ENCODE results near the gene PGAP1.
"Not testable (repeated sequence)": the region's sequence is repeated elsewhere in the genome, so short reads cannot be mapped to it uniquely, and the experiment has no call there.

The PGAP1 gene

GRCh38 chr2:196915507-196916189 lies 10.9 kb downstream of the PGAP1 start:
- Histone ChIP-seq H3K27ac (replicated peaks; ENCODE audit: low read length) (no peak overlapping the region), H3K36me3 (replicated peaks in 1 of 2; ENCODE audit: control insufficient read depth in 2 of 2, insufficient read depth in 2 of 2, low read length in 2 of 2) (peaks cover 25 to 91% of the 10 kb centered on the region in 2 donors), H3K4me1 (ENCODE audit: control insufficient read depth in 2 of 2, insufficient read depth in 1 of 2, low read depth in 1 of 2, low read length in 2 of 2) (no peaks in the 10 kb centered on the region), H3K18ac (ENCODE audit: low read length) (no peak overlapping the region), H2AFZ (ENCODE audit: low read length) (no peak overlapping the region), H3K9ac (ENCODE audit: low read depth, low read length, poor library complexity) (no peak overlapping the region), H2BK15ac (ENCODE audit: low read length) (no peak overlapping the region), H4K8ac (ENCODE audit: low read depth, low read length) (no peak overlapping the region), H2BK5ac (ENCODE audit: low read length) (no peak overlapping the region), H3K79me1 (ENCODE audit: low read depth, low read length) (no peaks in the 10 kb centered on the region), H3K4ac (ENCODE audit: low read length) (no peak overlapping the region), H3K4me2 (ENCODE audit: insufficient read depth, low read length, poor library complexity, severe bottlenecking) (no peak overlapping the region), H3K9me3 (replicated peaks in 1 of 2; ENCODE audit: control insufficient read depth in 2 of 2, insufficient read depth in 1 of 2, low read depth in 1 of 2, low read length in 2 of 2) (peaks cover 0 to 28% of the 10 kb centered on the region in 2 donors), H2BK12ac (ENCODE audit: low read length) (no peak overlapping the region), H3K27me3 (ENCODE audit: control insufficient read depth in 3 of 3, insufficient read depth in 3 of 3, low read depth in 1 of 3, low read length in 3 of 3) (no peaks in the 10 kb centered on the region), H3K14ac (ENCODE audit: low read length) (no peak overlapping the region), H2BK120ac (ENCODE audit: low read depth, low read length) (no peak overlapping the region), H3K4me3 (ENCODE audit: low read length in 2 of 2) (no peak overlapping the region), H3K23ac (ENCODE audit: low read depth, low read length, poor library complexity) (no peak overlapping the region), H2AK5ac (ENCODE audit: low read depth, low read length) (no peak overlapping the region), H4K91ac (ENCODE audit: low read depth, low read length, poor library complexity) (no peak overlapping the region)
- no peak for DNase-seq (ENCODE audit: low spot score)
- WGBS, 2 donors (ENCODE audit: extremely low coverage in 2 of 2, insufficient read length in 2 of 2, insufficient replicate concordance in 1 of 2): no CpG with 5 or more reads among the region's 3 CpGs

GRCh38 chr2:196914867-196915460 lies 11.5 kb downstream of the PGAP1 start:
- no peak overlapping the region for H4K91ac ChIP-seq (ENCODE audit: low read depth, low read length, poor library complexity)
- H2BK120ac ChIP-seq (ENCODE audit: low read depth, low read length): no peak overlapping the region
- H3K14ac ChIP-seq (ENCODE audit: low read length): no peak overlapping the region
- no peak overlapping the region for H3K4ac ChIP-seq (ENCODE audit: low read length)
- no peak overlapping the region for H2BK5ac ChIP-seq (ENCODE audit: low read length)
- H3K23ac ChIP-seq (ENCODE audit: low read depth, low read length, poor library complexity): no peak overlapping the region
- H2AK5ac ChIP-seq (ENCODE audit: low read depth, low read length): no peak overlapping the region
- H3K79me1 ChIP-seq (ENCODE audit: low read depth, low read length): no peaks in the 10 kb centered on the region
- H3K36me3 ChIP-seq (replicated peaks in 1 of 2; ENCODE audit: control insufficient read depth in 2 of 2, insufficient read depth in 2 of 2, low read length in 2 of 2): peaks cover 25 to 85% of the 10 kb centered on the region in 2 donors
- H3K4me2 ChIP-seq (ENCODE audit: insufficient read depth, low read length, poor library complexity, severe bottlenecking): no peak overlapping the region
- peaks cover 0 to 28% of the 10 kb centered on the region in 2 donors for H3K9me3 ChIP-seq (replicated peaks in 1 of 2; ENCODE audit: control insufficient read depth in 2 of 2, insufficient read depth in 1 of 2, low read depth in 1 of 2, low read length in 2 of 2)
- H3K18ac ChIP-seq (ENCODE audit: low read length): no peak overlapping the region
- WGBS, 2 donors (ENCODE audit: extremely low coverage in 2 of 2, insufficient read length in 2 of 2, insufficient replicate concordance in 1 of 2): no CpG with 5 or more reads among the region's 4 CpGs
- DNase-seq (ENCODE audit: low spot score): no peak
- no peaks in the 10 kb centered on the region for H3K4me1 ChIP-seq (ENCODE audit: control insufficient read depth in 2 of 2, insufficient read depth in 1 of 2, low read depth in 1 of 2, low read length in 2 of 2)
- no peak overlapping the region for H3K9ac ChIP-seq (ENCODE audit: low read depth, low read length, poor library complexity)
- no peak overlapping the region for H3K4me3 ChIP-seq (ENCODE audit: low read length in 2 of 2)
- no peak overlapping the region for H3K27ac ChIP-seq (replicated peaks; ENCODE audit: low read length)
- no peak overlapping the region for H2AFZ ChIP-seq (ENCODE audit: low read length)
- no peaks in the 10 kb centered on the region for H3K27me3 ChIP-seq (ENCODE audit: control insufficient read depth in 3 of 3, insufficient read depth in 3 of 3, low read depth in 1 of 3, low read length in 3 of 3)
- H4K8ac ChIP-seq (ENCODE audit: low read depth, low read length): no peak overlapping the region
- no peak overlapping the region for H2BK12ac ChIP-seq (ENCODE audit: low read length)
- no peak overlapping the region for H2BK15ac ChIP-seq (ENCODE audit: low read length)

- H4K91ac ChIP-seq (ENCODE audit: low read depth, low read length, poor library complexity): no peak overlapping the region
- no peak overlapping the region for H2AFZ ChIP-seq (ENCODE audit: low read length)
- no peaks in the 10 kb centered on the region for H3K79me1 ChIP-seq (ENCODE audit: low read depth, low read length)
- H2BK120ac ChIP-seq (ENCODE audit: low read depth, low read length): no peak overlapping the region
- H3K36me3 ChIP-seq (replicated peaks in 1 of 2; ENCODE audit: control insufficient read depth in 2 of 2, insufficient read depth in 2 of 2, low read length in 2 of 2): peaks cover 24 to 73% of the 10 kb centered on the region in 2 donors
- no peak overlapping the region for H3K4me2 ChIP-seq (ENCODE audit: insufficient read depth, low read length, poor library complexity, severe bottlenecking)
- no peak overlapping the region for H2BK5ac ChIP-seq (ENCODE audit: low read length)
- H3K4me1 ChIP-seq (ENCODE audit: control insufficient read depth in 2 of 2, insufficient read depth in 1 of 2, low read depth in 1 of 2, low read length in 2 of 2): no peaks in the 10 kb centered on the region
- no peak overlapping the region for H3K27ac ChIP-seq (replicated peaks; ENCODE audit: low read length)
- H3K4ac ChIP-seq (ENCODE audit: low read length): no peak overlapping the region
- no peak overlapping the region for H3K4me3 ChIP-seq (ENCODE audit: low read length in 2 of 2)
- no peak overlapping the region for H2AK5ac ChIP-seq (ENCODE audit: low read depth, low read length)
- no peak overlapping the region for H4K8ac ChIP-seq (ENCODE audit: low read depth, low read length)
- H3K9me3 ChIP-seq (replicated peaks in 1 of 2; ENCODE audit: control insufficient read depth in 2 of 2, insufficient read depth in 1 of 2, low read depth in 1 of 2, low read length in 2 of 2): peaks cover 0 to 24% of the 10 kb centered on the region in 2 donors
- no peak overlapping the region for H3K23ac ChIP-seq (ENCODE audit: low read depth, low read length, poor library complexity)
- no peaks in the 10 kb centered on the region for H3K27me3 ChIP-seq (ENCODE audit: control insufficient read depth in 3 of 3, insufficient read depth in 3 of 3, low read depth in 1 of 3, low read length in 3 of 3)
- H3K9ac ChIP-seq (ENCODE audit: low read depth, low read length, poor library complexity): no peak overlapping the region
- H3K14ac ChIP-seq (ENCODE audit: low read length): no peak overlapping the region
- H2BK12ac ChIP-seq (ENCODE audit: low read length): no peak overlapping the region
- H3K18ac ChIP-seq (ENCODE audit: low read length): no peak overlapping the region
- DNase-seq (ENCODE audit: low spot score): no peak
- no peak overlapping the region for H2BK15ac ChIP-seq (ENCODE audit: low read length)
- WGBS, 2 donors (ENCODE audit: extremely low coverage in 2 of 2, insufficient read length in 2 of 2, insufficient replicate concordance in 1 of 2): no CpG with 5 or more reads among the region's 1 CpG
These were observed 12.8 kb downstream of the PGAP1 start for GRCh38 chr2:196913691-196914090.

GRCh38 chr2:196905365-196905764 lies 21.1 kb downstream of the PGAP1 start:
- not testable (repeated sequence) for H3K9ac ChIP-seq (ENCODE audit: low read depth, low read length, poor library complexity); H3K79me1 ChIP-seq (ENCODE audit: low read depth, low read length); H3K4me1 ChIP-seq (ENCODE audit: control insufficient read depth in 2 of 2, insufficient read depth in 1 of 2, low read depth in 1 of 2, low read length in 2 of 2); H2BK120ac ChIP-seq (ENCODE audit: low read depth, low read length); H2BK12ac ChIP-seq (ENCODE audit: low read length); H3K23ac ChIP-seq (ENCODE audit: low read depth, low read length, poor library complexity); H2AFZ ChIP-seq (ENCODE audit: low read length); H4K8ac ChIP-seq (ENCODE audit: low read depth, low read length); H3K4ac ChIP-seq (ENCODE audit: low read length); H3K14ac ChIP-seq (ENCODE audit: low read length); H3K4me3 ChIP-seq (ENCODE audit: low read length in 2 of 2); H3K27me3 ChIP-seq (ENCODE audit: control insufficient read depth in 3 of 3, insufficient read depth in 3 of 3, low read depth in 1 of 3, low read length in 3 of 3); H2BK5ac ChIP-seq (ENCODE audit: low read length); H3K4me2 ChIP-seq (ENCODE audit: insufficient read depth, low read length, poor library complexity, severe bottlenecking); H3K9me3 ChIP-seq (replicated peaks in 1 of 2; ENCODE audit: control insufficient read depth in 2 of 2, insufficient read depth in 1 of 2, low read depth in 1 of 2, low read length in 2 of 2); H3K18ac ChIP-seq (ENCODE audit: low read length); H3K27ac ChIP-seq (replicated peaks; ENCODE audit: low read length); DNase-seq (ENCODE audit: low spot score); H4K91ac ChIP-seq (ENCODE audit: low read depth, low read length, poor library complexity); H2AK5ac ChIP-seq (ENCODE audit: low read depth, low read length); H2BK15ac ChIP-seq (ENCODE audit: low read length)
- no CpG with 5 or more reads among the region's 15 CpGs for WGBS, 2 donors (ENCODE audit: extremely low coverage in 2 of 2, insufficient read length in 2 of 2, insufficient replicate concordance in 1 of 2)
- peaks cover 8 to 45% of the 10 kb centered on the region in 2 donors for H3K36me3 ChIP-seq (replicated peaks in 1 of 2; ENCODE audit: control insufficient read depth in 2 of 2, insufficient read depth in 2 of 2, low read length in 2 of 2)
